ENCODE results near the gene DRAXIN.

The DRAXIN gene

DNA sequence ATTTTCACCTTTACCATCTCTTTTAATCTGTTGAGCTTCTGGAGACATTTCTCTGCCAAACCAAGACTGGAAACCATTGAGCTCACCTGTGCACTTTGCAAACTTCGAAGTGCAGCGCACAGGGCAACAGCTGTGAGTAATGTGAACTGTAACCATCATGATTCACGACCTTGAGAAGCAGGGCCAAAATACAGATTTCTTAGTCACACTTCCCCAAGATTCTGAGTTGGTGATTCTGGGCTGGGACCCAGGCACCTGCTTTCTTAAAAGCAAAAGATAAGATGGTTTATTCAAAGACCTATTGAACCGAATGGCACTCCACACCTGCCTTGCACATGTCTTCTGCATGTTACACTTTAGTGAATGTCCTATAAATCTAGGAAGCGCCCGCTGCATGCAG lies 54.6 kb downstream of the DRAXIN start:
- Histone ChIP-seq H3K27me3 (ENCODE audit: insufficient read depth, low read length, poor library complexity) (no peaks in the 10 kb centered on the region), H3K36me3 (ENCODE audit: insufficient read depth, low read length) (no peaks in the 10 kb centered on the region), H3K4me2 (ENCODE audit: insufficient read depth, low read length) (no peak overlapping the region), H3K4me3 (ENCODE audit: low read depth in 1 of 2, low read length in 2 of 2) (no peak overlapping the region), H3K27ac (ENCODE audit: low read length) (no peak overlapping the region), H4K20me1 (ENCODE audit: insufficient read depth, low read length) (peaks cover 12% of the 10 kb centered on the region; the same call in 1 of the 2 replicates), H3K9me3 (ENCODE audit: insufficient read depth, low read length, severe bottlenecking) (no peaks in the 10 kb centered on the region), H3K79me2 (ENCODE audit: insufficient read depth, low read length) (no peaks in the 10 kb centered on the region), H3K4me1 (ENCODE audit: insufficient read depth, low read length) (peaks cover 12% of the 10 kb centered on the region), H3K9ac (ENCODE audit: low read depth, low read length) (no peak overlapping the region), H2AFZ (ENCODE audit: low read depth, low read length) (no peak overlapping the region)
- ATAC-seq (ENCODE audit: insufficient read depth, low read depth) (no peak), DNase-seq (no peak)
- TF ChIP-seq CTCF (IDR thresholded peaks at IDR 0.05; ENCODE audit: borderline replicate concordance, extremely low read depth, low read length, poor library complexity, severe bottlenecking) (no peak), EZH2 (IDR thresholded peaks at IDR 0.05; ENCODE audit: borderline replicate concordance, low read depth, low read length, severe bottlenecking) (no peak)

DNA sequence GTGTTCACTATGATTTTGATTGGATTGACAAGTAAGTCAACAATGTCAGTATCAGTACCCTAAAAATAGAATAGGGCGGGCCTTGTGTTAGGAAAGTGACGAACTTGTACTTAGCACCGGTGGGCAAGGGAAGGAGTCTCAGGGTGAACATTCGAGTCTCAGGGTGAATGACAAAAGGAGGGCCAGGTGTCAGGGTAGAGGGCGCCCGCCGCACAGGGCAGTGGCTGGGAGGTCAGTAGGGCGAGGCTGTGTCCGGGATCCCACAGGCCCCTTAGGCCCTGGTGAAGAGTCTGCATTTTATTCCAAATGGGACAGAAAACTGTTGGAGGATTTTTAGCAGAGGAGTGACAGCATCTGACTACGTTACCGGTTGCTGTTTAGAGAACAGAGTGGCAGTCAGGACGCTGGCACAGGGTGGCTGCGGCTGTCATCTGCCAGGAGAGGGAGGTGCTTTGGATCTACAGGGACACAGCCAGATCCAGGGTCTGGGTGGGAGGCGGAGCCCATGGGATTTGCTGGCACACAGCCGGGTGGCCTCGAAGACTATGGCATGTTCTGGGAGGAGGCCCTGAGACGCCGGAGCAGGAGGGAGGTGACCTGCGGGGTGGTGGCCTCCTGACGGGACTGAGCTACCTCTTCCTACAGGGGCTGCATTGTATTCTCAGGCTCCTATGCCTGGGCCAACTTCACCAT lies 55.4 kb downstream of the DRAXIN start:
- no peak overlapping the region for H3K27ac ChIP-seq (ENCODE audit: low read length)
- no peaks in the 10 kb centered on the region for H3K9me3 ChIP-seq (ENCODE audit: insufficient read depth, low read length, severe bottlenecking)
- no peak for DNase-seq
- no peak overlapping the region for H3K4me3 ChIP-seq (ENCODE audit: low read depth in 1 of 2, low read length in 2 of 2)
- no peaks in the 10 kb centered on the region for H3K27me3 ChIP-seq (ENCODE audit: insufficient read depth, low read length, poor library complexity)
- H3K79me2 ChIP-seq (ENCODE audit: insufficient read depth, low read length): no peaks in the 10 kb centered on the region
- peaks cover 7% of the 10 kb centered on the region; the same call in 1 of the 2 replicates for H4K20me1 ChIP-seq (ENCODE audit: insufficient read depth, low read length)
- no peak for ATAC-seq (ENCODE audit: insufficient read depth, low read depth)
- H3K4me1 ChIP-seq (ENCODE audit: insufficient read depth, low read length): peaks cover 3% of the 10 kb centered on the region
- no peaks in the 10 kb centered on the region for H3K36me3 ChIP-seq (ENCODE audit: insufficient read depth, low read length)
- H3K4me2 ChIP-seq (ENCODE audit: insufficient read depth, low read length): no peak overlapping the region
- TF ChIP-seq CTCF (IDR thresholded peaks at IDR 0.05; ENCODE audit: borderline replicate concordance, extremely low read depth, low read length, poor library complexity, severe bottlenecking) (no peak), EZH2 (IDR thresholded peaks at IDR 0.05; ENCODE audit: borderline replicate concordance, low read depth, low read length, severe bottlenecking) (no peak)
- no peak overlapping the region for H2AFZ ChIP-seq (ENCODE audit: low read depth, low read length)
- no peak overlapping the region for H3K9ac ChIP-seq (ENCODE audit: low read depth, low read length)

GRCh38 chr1:11748294-11749202 lies 57.0 kb downstream of the DRAXIN start:
- no peak for DNase-seq
- no peak overlapping the region for H3K9ac ChIP-seq (ENCODE audit: low read depth, low read length)
- peaks cover 3% of the 10 kb centered on the region; the same call in 1 of the 2 replicates for H4K20me1 ChIP-seq (ENCODE audit: insufficient read depth, low read length)
- H3K27ac ChIP-seq (ENCODE audit: low read length): no peak overlapping the region
- H3K27me3 ChIP-seq (ENCODE audit: insufficient read depth, low read length, poor library complexity): no peaks in the 10 kb centered on the region
- no peaks in the 10 kb centered on the region for H3K9me3 ChIP-seq (ENCODE audit: insufficient read depth, low read length, severe bottlenecking)
- ATAC-seq (ENCODE audit: insufficient read depth, low read depth): no peak; the same call in 1 of the 3 replicates
- no peaks in the 10 kb centered on the region for H3K36me3 ChIP-seq (ENCODE audit: insufficient read depth, low read length)
- H3K4me3 ChIP-seq (ENCODE audit: low read depth in 1 of 2, low read length in 2 of 2): no peak overlapping the region
- H2AFZ ChIP-seq (ENCODE audit: low read depth, low read length): no peak overlapping the region
- no peaks in the 10 kb centered on the region for H3K4me1 ChIP-seq (ENCODE audit: insufficient read depth, low read length)
- H3K4me2 ChIP-seq (ENCODE audit: insufficient read depth, low read length): no peak overlapping the region
- no peaks in the 10 kb centered on the region for H3K79me2 ChIP-seq (ENCODE audit: insufficient read depth, low read length)
- no peak for TF ChIP-seq EZH2 (IDR thresholded peaks at IDR 0.05; ENCODE audit: borderline replicate concordance, low read depth, low read length, severe bottlenecking)
- no peak for TF ChIP-seq CTCF (IDR thresholded peaks at IDR 0.05; ENCODE audit: borderline replicate concordance, extremely low read depth, low read length, poor library complexity, severe bottlenecking)
